Neural cell (in vitro differentiated cells): Measurements from ENCODE around the gene EYA3. TPM values are rescaled to one million over a fixed set of nuclear protein-coding genes. Genes with fewer than 3 reads are reported as not detected.

Experiments used
- H2AFZ ChIP-seq: fragments of 200-600, 300-800 bp; sonication (generic), shearing (Covaris generic); 2 replicates; pipeline ENCODE4 v1.6.0; 2014; ENCODE audit warnings: low read depth, mild to moderate bottlenecking, antibody characterized with exemption, low read length, moderate library complexity
- H3F3A ChIP-seq: fragments of 200-600 bp; shearing (Covaris generic); 2 replicates; pipeline ENCODE4 v1.6.1; 2016; ENCODE audit warnings: mild to moderate bottlenecking, moderate library complexity, mixed read lengths, antibody characterized with exemption, low read length; ENCODE audit not compliant: insufficient read depth, poor library complexity, severe bottlenecking
- H3K27ac ChIP-seq: fragments of 200-600, 300-800 bp; sonication (generic), shearing (Covaris generic); 2 replicates; pipeline ENCODE4 v1.5.1; 2014; ENCODE audit warnings: mild to moderate bottlenecking, low read length, moderate library complexity
- H3K27me3 ChIP-seq: fragments of 300-800, 200-600 bp; sonication (generic), shearing (Covaris generic); 2 replicates; pipeline ENCODE4 v1.6.0; 2014; ENCODE audit warnings: mild to moderate bottlenecking, low read depth, low read length, moderate library complexity; ENCODE audit not compliant: insufficient read depth
- H3K36me3 ChIP-seq: fragments of 300-800, 200-600 bp; sonication (generic), shearing (Covaris generic); 2 replicates; pipeline ENCODE4 v1.5.1; 2014; ENCODE audit warnings: mild to moderate bottlenecking, antibody characterized with exemption, low read length, moderate library complexity; ENCODE audit not compliant: insufficient read depth
- H3K4me2 ChIP-seq: fragments of 300-800, 200-600 bp; sonication (generic), shearing (Covaris generic); 2 replicates; pipeline ENCODE4 v1.6.0; 2014; ENCODE audit warnings: mild to moderate bottlenecking, low read length
- H3K4me3 ChIP-seq: fragments of 300-800, 200-600 bp; sonication (generic), shearing (Covaris generic); 2 replicates; pipeline ENCODE4 v1.5.1; 2014; ENCODE audit warnings: mild to moderate bottlenecking, low read length, moderate library complexity
- H3K79me2 ChIP-seq: fragments of 200-600 bp; shearing (Covaris generic); replicated peaks from 2 replicates; pipeline ENCODE4 v1.6.0; 2014; ENCODE audit warnings: mild to moderate bottlenecking, low read length, moderate library complexity; ENCODE audit not compliant: insufficient read depth
- H3K9ac ChIP-seq: fragments of 300-800, 200-600 bp; sonication (generic), shearing (Covaris generic); 2 replicates; pipeline ENCODE4 v1.6.1; 2016; ENCODE audit warnings: mild to moderate bottlenecking, low read length, mixed read lengths
- H3K9me2 ChIP-seq: fragments of 200-600 bp; shearing (Covaris generic); 2 replicates; pipeline ENCODE4 v1.6.1; 2016; ENCODE audit warnings: mild to moderate bottlenecking, low read length, mixed read lengths; ENCODE audit not compliant: insufficient read depth
- H3K9me3 ChIP-seq: fragments of 200-600, 300-800 bp; sonication (generic), shearing (Covaris generic); 2 replicates; pipeline ENCODE4 v1.6.1; 2016; ENCODE audit warnings: mild to moderate bottlenecking, mixed run types, low read length, moderate library complexity, mixed read lengths
- H4K20me1 ChIP-seq: fragments of 200-600 bp; shearing (Covaris generic); 2 replicates; pipeline ENCODE4 v1.6.1; 2016; ENCODE audit warnings: mild to moderate bottlenecking, mixed run types; ENCODE audit not compliant: insufficient read depth
- EP300 ChIP-seq: fragments of 450-650 bp; conservative IDR thresholded peaks from 2 replicates; pipeline ENCODE4 v1.6.1; 2014; ENCODE audit warnings: antibody characterized with exemption, mild to moderate bottlenecking, moderate library complexity; ENCODE audit not compliant: poor library complexity, severe bottlenecking
- EZH2 ChIP-seq: fragments of 200-600, 300-800 bp; shearing (Covaris generic), sonication (generic); IDR thresholded peaks from 2 replicates; pipeline ENCODE4 v1.6.1; 2014; ENCODE audit warnings: antibody characterized with exemption, low read length, borderline replicate concordance, mild to moderate bottlenecking; ENCODE audit not compliant: insufficient read depth, poor library complexity, severe bottlenecking
- MXI1 ChIP-seq: fragments of 450-650 bp; conservative IDR thresholded peaks from 2 replicates; pipeline ENCODE4 v1.6.1; 2014; ENCODE audit warnings: antibody characterized with exemption, mild to moderate bottlenecking; ENCODE audit not compliant: poor library complexity, severe bottlenecking
- POLR2AphosphoS5 ChIP-seq: IDR thresholded peaks from 2 replicates; pipeline ENCODE4 v1.6.1; 2012
- RAD21 ChIP-seq: fragments of 450-650 bp; conservative IDR thresholded peaks from 2 replicates; pipeline ENCODE4 v1.6.1; 2014; ENCODE audit warnings: antibody characterized with exemption, mild to moderate bottlenecking, moderate library complexity
- REST ChIP-seq: IDR thresholded peaks from 2 replicates; pipeline ENCODE4 v1.6.1; 2012; ENCODE audit warnings: borderline replicate concordance
- SMC3 ChIP-seq: fragments of 450-650 bp; conservative IDR thresholded peaks from 2 replicates; pipeline ENCODE4 v1.6.1; 2014; ENCODE audit warnings: antibody characterized with exemption, mild to moderate bottlenecking, moderate library complexity; ENCODE audit not compliant: poor library complexity
- TAF1 ChIP-seq: IDR thresholded peaks from 2 replicates; pipeline ENCODE4 v1.6.1; 2012; ENCODE audit warnings: low read depth
- polyA plus RNA-seq: library from polyadenylated mRNA; depleted of rRNA; stranded (reverse); fragments of >200 nt; gene quantifications from 2 replicates; pipeline ENCODE4 v1.2.3, GENCODE V29; 2014
- TF ChIP-seq, protein P1 (sequence below): fragments of 450-650 bp; IDR thresholded peaks from 2 replicates; pipeline ENCODE4 v1.5.1; 2014; ENCODE audit warnings: antibody characterized with exemption, mild to moderate bottlenecking, moderate library complexity; ENCODE audit not compliant: poor library complexity, severe bottlenecking

EYA3 gene
- polyA plus RNA-seq, 1 donor from 2014 or later, result 11.2 TPM

- no peaks in the 10 kb centered on the region for H4K20me1 ChIP-seq
- H3K9ac ChIP-seq, result no peak overlapping the region
- no peaks in the 10 kb centered on the region for H3K9me2 ChIP-seq
- H3K36me3 ChIP-seq, result no peaks in the 10 kb centered on the region
- H3K79me2 ChIP-seq, result peaks cover under 1% of the 10 kb centered on the region
- no peaks in the 10 kb centered on the region for H3F3A ChIP-seq
- H3K27ac ChIP-seq, result no peak overlapping the region
- H3K4me2 ChIP-seq, result no peak overlapping the region
- no peaks in the 10 kb centered on the region for H3K9me3 ChIP-seq
- no peak overlapping the region for H3K4me3 ChIP-seq
- TF ChIP-seq MXI1, result no peak
- no peak for TF ChIP-seq RAD21
- TF ChIP-seq EZH2, result no peak
- no peak for TF ChIP-seq REST
- TF ChIP-seq EP300, result no peak
- TF ChIP-seq SMC3, result no peak
- no peak for TF ChIP-seq TAF1
- no peak for TF ChIP-seq POLR2AphosphoS5
- TF ChIP-seq, protein P1, sequence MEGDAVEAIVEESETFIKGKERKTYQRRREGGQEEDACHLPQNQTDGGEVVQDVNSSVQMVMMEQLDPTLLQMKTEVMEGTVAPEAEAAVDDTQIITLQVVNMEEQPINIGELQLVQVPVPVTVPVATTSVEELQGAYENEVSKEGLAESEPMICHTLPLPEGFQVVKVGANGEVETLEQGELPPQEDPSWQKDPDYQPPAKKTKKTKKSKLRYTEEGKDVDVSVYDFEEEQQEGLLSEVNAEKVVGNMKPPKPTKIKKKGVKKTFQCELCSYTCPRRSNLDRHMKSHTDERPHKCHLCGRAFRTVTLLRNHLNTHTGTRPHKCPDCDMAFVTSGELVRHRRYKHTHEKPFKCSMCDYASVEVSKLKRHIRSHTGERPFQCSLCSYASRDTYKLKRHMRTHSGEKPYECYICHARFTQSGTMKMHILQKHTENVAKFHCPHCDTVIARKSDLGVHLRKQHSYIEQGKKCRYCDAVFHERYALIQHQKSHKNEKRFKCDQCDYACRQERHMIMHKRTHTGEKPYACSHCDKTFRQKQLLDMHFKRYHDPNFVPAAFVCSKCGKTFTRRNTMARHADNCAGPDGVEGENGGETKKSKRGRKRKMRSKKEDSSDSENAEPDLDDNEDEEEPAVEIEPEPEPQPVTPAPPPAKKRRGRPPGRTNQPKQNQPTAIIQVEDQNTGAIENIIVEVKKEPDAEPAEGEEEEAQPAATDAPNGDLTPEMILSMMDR, result no peak
- H3K27me3 ChIP-seq, result no peaks in the 10 kb centered on the region
- no peak overlapping the region for H2AFZ ChIP-seq
These were observed 24.3 kb downstream of the EYA3 start for GRCh38 chr1:28064064-28064463.

GRCh38 chr1:28062806-28063205 lies 25.6 kb downstream of the EYA3 start:
- H3K79me2 ChIP-seq, result no peaks in the 10 kb centered on the region
- no peak overlapping the region for H3K9ac ChIP-seq
- H4K20me1 ChIP-seq, result no peaks in the 10 kb centered on the region

More at GRCh38 chr1:28062806-28063205, 25.6 kb downstream of the EYA3 start:
- H3K9me2 ChIP-seq, result no peaks in the 10 kb centered on the region
- H3K36me3 ChIP-seq, result no peaks in the 10 kb centered on the region
- TF ChIP-seq MXI1, result no peak
- TF ChIP-seq POLR2AphosphoS5, result no peak
- no peak for TF ChIP-seq SMC3
- TF ChIP-seq EP300, result no peak
- TF ChIP-seq, protein P1, result no peak
- no peak for TF ChIP-seq TAF1
- TF ChIP-seq REST, result no peak
- TF ChIP-seq EZH2, result no peak
- no peak for TF ChIP-seq RAD21
- H2AFZ ChIP-seq, result no peak overlapping the region
- H3K27ac ChIP-seq, result no peak overlapping the region
- H3K27me3 ChIP-seq, result no peaks in the 10 kb centered on the region
- H3K9me3 ChIP-seq, result no peaks in the 10 kb centered on the region
- H3F3A ChIP-seq, result no peaks in the 10 kb centered on the region
- no peak overlapping the region for H3K4me2 ChIP-seq
- H3K4me3 ChIP-seq, result no peak overlapping the region
